WTC11 (cell line): ENCODE data around the gene KCTD3.

Experiments
- AR ChIP-seq: fragments of 250-450 bp; sonication (Bioruptor Pico); IDR thresholded peaks from 2 replicates; pipeline ENCODE4 v1.9.0; 2021; ENCODE audit warnings: mild to moderate bottlenecking
- ATF2 ChIP-seq: sonication (generic); formaldehyde crosslinking; IDR thresholded peaks from 2 replicates; pipeline ENCODE4 v1.8.1; 2022; ENCODE audit warnings: low read depth, missing genetic modification reagents, borderline replicate concordance
- CTCF ChIP-seq: fragments of 200-600 bp; IDR thresholded peaks from 2 replicates; pipeline ENCODE4 v1.8.0; 2022; ENCODE audit warnings: antibody characterized with exemption
- E2F5 ChIP-seq: sonication (generic); formaldehyde crosslinking; IDR thresholded peaks from 2 replicates; pipeline ENCODE4 v1.8.1; 2022; ENCODE audit warnings: mild to moderate bottlenecking, moderate library complexity, missing genetic modification reagents
- FOXK1 ChIP-seq: sonication (generic); formaldehyde crosslinking; IDR thresholded peaks from 2 replicates; pipeline ENCODE4 v1.8.0; 2022; ENCODE audit warnings: mild to moderate bottlenecking, moderate library complexity, missing genetic modification reagents
- GABPB1 ChIP-seq: sonication (generic); formaldehyde crosslinking; IDR thresholded peaks from 2 replicates; pipeline ENCODE4 v1.8.1; 2023; ENCODE audit warnings: mild to moderate bottlenecking, missing genetic modification reagents
- GTF2I ChIP-seq: fragments of 250-450 bp; sonication (Bioruptor Pico); conservative IDR thresholded peaks from 2 replicates; pipeline ENCODE4 v1.4.0; 2021; ENCODE audit warnings: mild to moderate bottlenecking
- NR1H2 ChIP-seq: sonication (generic); formaldehyde crosslinking; IDR thresholded peaks from 2 replicates; pipeline ENCODE4 v1.9.0; 2021; ENCODE audit warnings: mild to moderate bottlenecking, moderate library complexity, missing genetic modification reagents

GRCh38 chr1:215599418-215600074 is 32.4 kb downstream of the KCTD3 start:
- TF ChIP-seq NR1H2 (CRISPR knock-in tag): no peak
- TF ChIP-seq ATF2: no peak
- no peak for TF ChIP-seq E2F5 (CRISPR knock-in tag)
- TF ChIP-seq AR: no peak
- TF ChIP-seq FOXK1 (CRISPR knock-in tag): no peak
- TF ChIP-seq CTCF: no peak
- no peak for TF ChIP-seq GTF2I
- TF ChIP-seq GABPB1 (CRISPR knock-in tag): no peak
